Spleen (tissue), 11 donors: ENCODE data around the gene S100A8. TPM values are rescaled to one million over a fixed set of nuclear protein-coding genes. Genes with fewer than 3 reads are reported as not detected.

Experiments used
- DNase-seq: peaks from one replicate; pipeline ENCODE4 v3.0.0-alpha.2; 2020
- H3K27ac ChIP-seq, 8 donors: fragments of 200-600 bp; sonication (generic) in 7 of 8; 1 replicate in 4 of 8; 2 replicates in 4 of 8; pipeline versions ENCODE4 v1.5.0 to v1.8.0; 2016 to 2021; ENCODE audit warnings: inconsistent platforms in 4 of 8, mild to moderate bottlenecking in 4 of 8, moderate library complexity in 1 of 8
- H3K27me3 ChIP-seq, 7 donors: fragments of 200-600 bp; sonication (generic) in 6 of 7; replicated peaks in 1 of 7; 1 replicate in 4 of 7; 2 replicates in 3 of 7; pipeline versions ENCODE4 v1.5.0 to v1.8.0; 2016 to 2021; ENCODE audit warnings: inconsistent platforms in 3 of 7, mild to moderate bottlenecking in 1 of 7
- H3K36me3 ChIP-seq, 6 donors: fragments of 200-600 bp; sonication (generic) in 5 of 6; 1 replicate in 4 of 6; 2 replicates in 2 of 6; pipeline versions ENCODE4 v1.5.0 to v1.8.0; 2016 to 2021; ENCODE audit warnings: inconsistent platforms in 2 of 6
- H3K4me1 ChIP-seq, 6 donors: fragments of 200-600 bp; sonication (generic) in 5 of 6; 1 replicate in 3 of 6; 2 replicates in 3 of 6; pipeline versions ENCODE4 v1.5.0 to v1.8.0; 2016 to 2021; ENCODE audit warnings: inconsistent platforms in 3 of 6
- H3K4me3 ChIP-seq, 8 donors: fragments of 200-600 bp; sonication (generic) in 7 of 8; 1 replicate in 4 of 8; 2 replicates in 4 of 8; pipeline versions ENCODE4 v1.5.0 to v1.8.0; 2016 to 2021; ENCODE audit warnings: inconsistent platforms in 4 of 8, mild to moderate bottlenecking in 4 of 8, moderate library complexity in 2 of 8
- H3K9me3 ChIP-seq, 8 donors: fragments of 200-600 bp; sonication (generic) in 7 of 8; 1 replicate in 4 of 8; 2 replicates in 4 of 8; pipeline versions ENCODE4 v1.5.0 to v1.8.0; 2016 to 2021; ENCODE audit warnings: inconsistent platforms in 4 of 8
- CTCF ChIP-seq, 11 experiments: fragments of 200-600 bp in 7 of 11; fragments of 450-650 bp in 4 of 11; sonication (generic) in 4 of 11; IDR thresholded peaks in 8 of 11; conservative IDR thresholded peaks in 3 of 11; 1 replicate in 7 of 11; 2 replicates in 4 of 11; pipeline versions ENCODE4 v1.4.0 to v1.8.0; 2016 to 2021; ENCODE audit warnings: antibody characterized with exemption in 11 of 11, inconsistent platforms in 4 of 11, mild to moderate bottlenecking in 1 of 11
- POLR2A ChIP-seq, 3 donors: fragments of 450-650 bp; IDR thresholded peaks; one replicate each; pipeline ENCODE4 v1.5.1; 2017; ENCODE audit warnings: antibody characterized with exemption in 3 of 3, mild to moderate bottlenecking in 1 of 3
- POLR2AphosphoS5 ChIP-seq, 3 donors: sonication (generic); formaldehyde crosslinking; IDR thresholded peaks; one replicate each; pipeline ENCODE4 v1.5.1; 2017; ENCODE audit warnings: antibody characterized with exemption in 3 of 3
- WGBS, 5 donors: extraction: QIAGEN DNeasy Blood & Tissue Kit in 3 of 5; methylation state at CpG; one replicate each; pipeline versions ENCODE4 v1.1.5 to v1.1.7; 2013 to 2018; 5-methylcytosine and 5-hydroxymethylcytosine counted together
- intact Hi-C: fragments of 100-400 bp; cut with DNase I; formaldehyde crosslinking; loops from one replicate; pipeline ENCODE4 v1.15.0; 2023; ENCODE audit warnings: low total_unique reads
- polyA plus RNA-seq, 3 donors: library from polyadenylated mRNA; stranded (reverse); fragments of 200-250 nt; gene quantifications; one replicate each; pipeline ENCODE4 v1.2.1, GENCODE V29; 2013
- total RNA-seq, 7 donors: library from RNA; depleted of rRNA in 3 of 7; stranded (reverse); fragments of >200 nt in 3 of 7; fragmentation: NEBNext Ultra II Directional in 4 of 7; extraction: Animal tissue kit (Norgen Biotek cat#: 25700) in 4 of 7; gene quantifications; one replicate each; pipeline versions ENCODE4 v1.1.0 to v1.2.1, GENCODE V29; 2016 to 2021
- donor health status: healthy with polysubstance abuse.
- donor health status: DM: no; HTN: no; CAD: no; lungs with moderate emphysema.
- donor health status: DM: no; HTN: no; CAD: no.
- donor health status: Bipolar disorder and iron deficiency.
- donor health status: healthy.
- donor health status: DM: no; HTN: no; CAD: no.
- donor health status: DM: yes; HTN: yes; CAD: no.

S100A8 gene
- total and polyA plus RNA-seq, 10 donors = 756 to 7,676 (median 1,458) TPM

GRCh38 chr1:153360592-153361479 is 30.0 kb downstream of the S100A8 start:
- Histone ChIP-seq H3K4me1 (peaks cover 4 to 49% (median 15%) of the 10 kb centered on the region in 6 donors), H3K36me3 (peaks cover 0 to 27% (median 0%) of the 10 kb centered on the region in 6 donors), H3K9me3 (no peaks in the 10 kb centered on the region), H3K27ac (peak overlapping the region in 7 of 8 donors; percentile 71 to 95 (median 86)), H3K4me3 (peak overlapping the region in 4 of 8 donors; percentile 29 to 64 (median 52)), H3K27me3 (peaks cover 0 to 6% (median 0%) of the 10 kb centered on the region in 7 donors)
- 60 to 82% (median 77%) methylated on average over 2 to 11 of the region's 11 CpGs for WGBS, 5 donors
- DNase-seq = peak; percentile 79
- intact Hi-C loops = no loop called here
- TF ChIP-seq CTCF (IDR thresholded peaks at IDR 0.05 in 8 of 11, conservative IDR thresholded peaks at IDR 0.05 in 3 of 11) (no peak), POLR2A (IDR thresholded peaks at IDR 0.05) (no peak), POLR2AphosphoS5 (IDR thresholded peaks at IDR 0.05) (peak; percentile 9 to 76 (median 27))

GRCh38 chr1:153360190-153360589 is 30.7 kb downstream of the S100A8 start:
- peaks cover 0 to 27% (median 0%) of the 10 kb centered on the region in 6 donors for H3K36me3 ChIP-seq
- H3K9me3 ChIP-seq = no peaks in the 10 kb centered on the region
- H3K27me3 ChIP-seq = peaks cover 0 to 4% (median 0%) of the 10 kb centered on the region in 7 donors
- peak overlapping the region in 7 of 8 donors; percentile 71 to 95 (median 86) for H3K27ac ChIP-seq
- DNase-seq = peak; percentile 5
- peaks cover 4 to 51% (median 15%) of the 10 kb centered on the region in 6 donors for H3K4me1 ChIP-seq
- no peak for TF ChIP-seq POLR2A (IDR thresholded peaks at IDR 0.05)
- no peak for TF ChIP-seq CTCF (IDR thresholded peaks at IDR 0.05 in 8 of 11, conservative IDR thresholded peaks at IDR 0.05 in 3 of 11)
- no peak for TF ChIP-seq POLR2AphosphoS5 (IDR thresholded peaks at IDR 0.05)
- intact Hi-C loops = no loop called here
- H3K4me3 ChIP-seq = peak overlapping the region in 5 of 8 donors; percentile 29 to 64 (median 50)
- 60 to 77% (median 70%) methylated on average over 2 of the region's 2 CpGs for WGBS, 5 donors

- H3K36me3 ChIP-seq = peaks cover 0 to 27% (median 0%) of the 10 kb centered on the region in 6 donors
- DNase-seq = peak; percentile 75
- peak overlapping the region in 7 of 8 donors; percentile 71 to 95 (median 86) for H3K27ac ChIP-seq
- H3K9me3 ChIP-seq = no peaks in the 10 kb centered on the region
- peak overlapping the region in 6 of 8 donors; percentile 29 to 64 (median 42) for H3K4me3 ChIP-seq
- intact Hi-C loops = loop anchor here (10.0 kb wide), 1 partner anchor 206 kb away; the partner anchor contains the start of gene S100A2
- peaks cover 0 to 8% (median 0%) of the 10 kb centered on the region in 7 donors for H3K27me3 ChIP-seq
- TF ChIP-seq CTCF (IDR thresholded peaks at IDR 0.05 in 8 of 11, conservative IDR thresholded peaks at IDR 0.05 in 3 of 11) (no peak), POLR2A (IDR thresholded peaks at IDR 0.05) (no peak), POLR2AphosphoS5 (IDR thresholded peaks at IDR 0.05) (no peak)
- 77 to 89% (median 85%) methylated on average over 6 of the region's 6 CpGs for WGBS, 5 donors
- H3K4me1 ChIP-seq = peaks cover 4 to 53% (median 15%) of the 10 kb centered on the region in 6 donors
Observed at GRCh38 chr1:153359241-153359640, 31.6 kb downstream of the S100A8 start.

GRCh38 chr1:153358691-153358975 is 32.2 kb downstream of the S100A8 start:
- 71 to 92% (median 87%) methylated on average over 3 of the region's 3 CpGs for WGBS, 5 donors
- H3K27ac ChIP-seq = peak overlapping the region in 7 of 8 donors; percentile 71 to 95 (median 86)

More at GRCh38 chr1:153358691-153358975, 32.2 kb downstream of the S100A8 start:
- Histone ChIP-seq H3K4me1 (peaks cover 4 to 53% (median 15%) of the 10 kb centered on the region in 6 donors), H3K27me3 (peaks cover 0 to 14% (median 0%) of the 10 kb centered on the region in 7 donors), H3K36me3 (peaks cover 0 to 27% (median 0%) of the 10 kb centered on the region in 6 donors), H3K9me3 (no peaks in the 10 kb centered on the region), H3K4me3 (peak overlapping the region in 6 of 8 donors; percentile 29 to 64 (median 42))
- TF ChIP-seq POLR2A (IDR thresholded peaks at IDR 0.05) (no peak), POLR2AphosphoS5 (IDR thresholded peaks at IDR 0.05) (no peak), CTCF (IDR thresholded peaks at IDR 0.05 in 8 of 11, conservative IDR thresholded peaks at IDR 0.05 in 3 of 11) (no peak)
- intact Hi-C loops = loop anchor here (10.0 kb wide), 1 partner anchor 206 kb away; the partner anchor contains the start of gene S100A2
- peak; percentile 35 for DNase-seq
